ENCODE results near the gene SLC25A29.

DNA sequence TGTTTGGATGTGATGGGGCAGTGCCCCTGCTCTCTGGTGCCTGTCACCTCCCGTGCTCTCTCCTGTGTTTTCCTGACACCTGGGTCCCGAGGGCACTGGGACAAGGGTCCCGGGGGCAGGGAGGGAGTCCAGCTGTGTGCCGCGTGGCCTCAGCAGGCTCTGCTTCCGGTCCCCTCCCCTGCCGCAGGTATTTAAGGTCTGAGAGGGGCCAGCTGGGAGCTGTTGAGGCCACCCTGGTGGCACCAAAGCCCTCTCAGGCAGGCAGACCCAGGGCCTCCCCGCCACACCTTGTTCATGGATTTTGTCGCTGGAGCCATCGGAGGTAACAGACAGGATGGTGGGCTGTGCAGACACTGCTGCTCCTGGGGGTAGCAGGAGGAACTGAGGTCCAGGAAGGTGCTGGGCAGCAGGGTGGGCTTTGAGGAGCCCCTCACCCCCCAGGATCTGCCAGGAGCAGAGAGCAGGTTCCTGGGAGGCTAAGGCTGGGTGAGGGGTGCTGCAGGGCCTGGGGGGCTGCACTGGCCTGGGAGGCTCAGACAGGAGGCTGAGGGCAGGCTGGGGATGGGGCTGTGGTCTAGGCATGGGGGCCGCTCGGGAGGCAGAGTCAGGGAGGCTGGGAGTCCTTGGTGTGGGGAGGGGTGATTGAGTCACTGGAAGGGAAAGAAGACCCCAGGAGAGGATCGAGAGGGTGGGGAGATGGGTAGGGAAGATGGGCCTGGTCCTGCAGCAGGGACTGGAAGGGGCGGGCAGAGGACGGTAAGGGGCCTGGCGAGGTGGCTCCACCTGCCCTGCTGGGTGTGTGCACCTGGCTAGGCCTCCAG lies 17.1 kb upstream of the SLC25A29 start, which contains the start of gene SLC25A47:
- peak; percentile 31; the same call in 1 of the 2 replicates for TF ChIP-seq ZFX (CRISPR knock-in tag; IDR thresholded peaks at IDR 0.05; ENCODE audit: low read depth)
- no peak for TF ChIP-seq SIN3A (IDR thresholded peaks at IDR 0.05; ENCODE audit: borderline replicate concordance, low read depth, low read length)
- TF ChIP-seq ZNF543 (CRISPR knock-in tag; IDR thresholded peaks at IDR 0.05), result no peak
- TF ChIP-seq EZH2 (conservative IDR thresholded peaks at IDR 0.05; ENCODE audit: low read depth, low read length), result no peak
- TF ChIP-seq, protein P1, sequence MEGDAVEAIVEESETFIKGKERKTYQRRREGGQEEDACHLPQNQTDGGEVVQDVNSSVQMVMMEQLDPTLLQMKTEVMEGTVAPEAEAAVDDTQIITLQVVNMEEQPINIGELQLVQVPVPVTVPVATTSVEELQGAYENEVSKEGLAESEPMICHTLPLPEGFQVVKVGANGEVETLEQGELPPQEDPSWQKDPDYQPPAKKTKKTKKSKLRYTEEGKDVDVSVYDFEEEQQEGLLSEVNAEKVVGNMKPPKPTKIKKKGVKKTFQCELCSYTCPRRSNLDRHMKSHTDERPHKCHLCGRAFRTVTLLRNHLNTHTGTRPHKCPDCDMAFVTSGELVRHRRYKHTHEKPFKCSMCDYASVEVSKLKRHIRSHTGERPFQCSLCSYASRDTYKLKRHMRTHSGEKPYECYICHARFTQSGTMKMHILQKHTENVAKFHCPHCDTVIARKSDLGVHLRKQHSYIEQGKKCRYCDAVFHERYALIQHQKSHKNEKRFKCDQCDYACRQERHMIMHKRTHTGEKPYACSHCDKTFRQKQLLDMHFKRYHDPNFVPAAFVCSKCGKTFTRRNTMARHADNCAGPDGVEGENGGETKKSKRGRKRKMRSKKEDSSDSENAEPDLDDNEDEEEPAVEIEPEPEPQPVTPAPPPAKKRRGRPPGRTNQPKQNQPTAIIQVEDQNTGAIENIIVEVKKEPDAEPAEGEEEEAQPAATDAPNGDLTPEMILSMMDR (CRISPR knock-in tag; IDR thresholded peaks at IDR 0.05), result no peak
